T-cell (primary cell): ENCODE results near the gene CLIC4. TPM values are rescaled to one million over a fixed set of nuclear protein-coding genes. Genes with fewer than 3 reads are reported as not detected.
"Not testable (repeated sequence)": the region's sequence is repeated elsewhere in the genome, so short reads cannot be mapped to it uniquely, and the experiment has no call there.

Experiments
- ATAC-seq, 4 experiments: fragments of 200-7000 bp in 3 of 4; fragments of 150-1000 bp in 1 of 4; cut with Tn5 transposase; replicated peaks in 1 of 4; 1 replicate in 3 of 4; 2 replicates in 1 of 4; pipeline ENCODE4 v1.10.0; 2021; ENCODE audit warnings: moderate library complexity in 3 of 4, mild to moderate bottlenecking in 2 of 4, moderate number of reproducible peaks in 1 of 4
- CTCF ChIA-PET, 2 donors: fragments of 300-600 bp; sonication (Branson Sonifier 250); formaldehyde crosslinking; loops; one replicate each; lab custom pipeline; 2022; ENCODE audit warnings: antibody characterized with exemption in 2 of 2; lab: Charles Lee
- POLR2A ChIA-PET, 2 donors: fragments of 300-600 bp; sonication (Branson Sonifier 250); formaldehyde crosslinking; loops; one replicate each; lab custom pipeline; 2022; ENCODE audit warnings: antibody characterized with exemption in 2 of 2; lab: Charles Lee
- DNase-seq, 35 experiments: peaks; one replicate each; pipeline versions ENCODE4 v3.0.0 to v3.0.0-alpha.2; 2013 to 2023
- H3K27ac ChIP-seq: one replicate; pipeline ENCODE4 v1.5.1; 2013; ENCODE audit warnings: low read length
- H3K27me3 ChIP-seq, 2 experiments: replicated peaks in 1 of 2; 1 replicate in 1 of 2; 2 replicates in 1 of 2; pipeline versions ENCODE4 v1.6.1 to v1.7.0; 2013; ENCODE audit warnings: low read length in 1 of 2, mixed read lengths in 1 of 2; ENCODE audit not compliant: control insufficient read depth in 2 of 2, insufficient read depth in 2 of 2; ENCODE audit errors: extremely low read depth in 1 of 2
- H3K36me3 ChIP-seq, 2 donors: 1 replicate in 1 of 2; 2 replicates in 1 of 2; pipeline versions ENCODE4 v1.6.1 to v1.7.0; 2013; ENCODE audit warnings: low read length in 1 of 2; ENCODE audit not compliant: control insufficient read depth in 2 of 2, insufficient read depth in 1 of 2; ENCODE audit errors: extremely low read depth in 1 of 2
- H3K4me1 ChIP-seq, 2 experiments: 1 replicate in 1 of 2; 2 replicates in 1 of 2; pipeline versions ENCODE4 v1.6.1 to v1.7.0; 2013; ENCODE audit warnings: low read length in 2 of 2, mixed read lengths in 1 of 2; ENCODE audit not compliant: insufficient read depth in 2 of 2, control insufficient read depth in 1 of 2; ENCODE audit errors: extremely low read depth in 1 of 2
- H3K4me3 ChIP-seq, 2 donors: 1 replicate in 1 of 2; 2 replicates in 1 of 2; pipeline versions ENCODE4 v1.5.1 to v1.7.0; 2013; ENCODE audit warnings: mild to moderate bottlenecking in 2 of 2, low read length in 1 of 2, moderate library complexity in 1 of 2; ENCODE audit not compliant: control insufficient read depth in 1 of 2; ENCODE audit errors: extremely low read depth in 1 of 2
- H3K9me3 ChIP-seq: 2 replicates; pipeline ENCODE4 v1.7.0; 2013
- H3K27ac Mint-ChIP-seq, 2 donors: one replicate each; pipeline ENCODE4 v1.8.0; 2020 to 2021; ENCODE audit warnings: mild to moderate bottlenecking in 2 of 2, mixed read lengths in 2 of 2
- H3K27me3 Mint-ChIP-seq, 2 donors: one replicate each; pipeline ENCODE4 v1.8.0; 2021 to 2022; ENCODE audit warnings: mixed read lengths in 2 of 2
- H3K36me3 Mint-ChIP-seq: one replicate; pipeline ENCODE4 v1.8.0; 2021; ENCODE audit warnings: mixed read lengths
- H3K4me1 Mint-ChIP-seq, 3 donors: one replicate each; pipeline ENCODE4 v1.8.0; 2020 to 2022; ENCODE audit warnings: mixed read lengths in 3 of 3, mild to moderate bottlenecking in 1 of 3
- H3K4me3 Mint-ChIP-seq, 3 donors: one replicate each; pipeline ENCODE4 v1.8.0; 2020 to 2022; ENCODE audit warnings: mild to moderate bottlenecking in 3 of 3, mixed read lengths in 3 of 3, moderate library complexity in 3 of 3
- H3K9me3 Mint-ChIP-seq, 3 donors: one replicate each; pipeline ENCODE4 v1.8.0; 2020 to 2022; ENCODE audit warnings: mixed read lengths in 3 of 3
- WGBS: methylation state at CpG from one replicate; pipeline ENCODE4 v1.1.5; 2013; ENCODE audit warnings: missing lambda C conversion rate; ENCODE audit not compliant: insufficient coverage; 5-methylcytosine and 5-hydroxymethylcytosine counted together
- total RNA-seq, 35 experiments: library from RNA in 6 of 35; stranded (reverse) in 6 of 35; fragments of 120-200 nt in 1 of 35; gene quantifications; one replicate each; pipeline versions ENCODE4 v1.2.1 to v1.2.4 and lab custom pipeline; 2013 to 2026

Gene CLIC4
- total RNA-seq, 5 donors from 2014 or later (not counting 1 experiment from before 2014, with no cell fraction given) = 0.75 to 9.1 (median 5.5) TPM

GRCh38 chr1:24778141-24778540, 32.9 kb downstream of the CLIC4 start:
- Mint-ChIP-seq H3K27ac (no peak overlapping the region), H3K36me3 (no peaks in the 10 kb centered on the region), H3K4me1 (no peaks in the 10 kb centered on the region), H3K9me3 (no peaks in the 10 kb centered on the region), H3K4me3 (no peak overlapping the region), H3K27me3 (peaks cover 0 to 2% of the 10 kb centered on the region in 2 donors)
- ATAC-seq = no peak
- Histone ChIP-seq H3K36me3 (no peaks in the 10 kb centered on the region), H3K27ac (no peak overlapping the region), H3K9me3 (no peaks in the 10 kb centered on the region), H3K27me3 (no peaks in the 10 kb centered on the region), H3K4me1 (no peaks in the 10 kb centered on the region), H3K4me3 (no peak overlapping the region)
- WGBS = no CpG with 5 or more reads among the region's 2 CpGs
- CTCF ChIA-PET = no interaction called here
- POLR2A ChIA-PET = interaction anchor here (0.5 to 0.6 kb wide), 2 partner anchors 46 to 430 kb away, joined by 4 to 12 read pairs; no protein-coding TSS in a partner anchor
- DNase-seq = no peak

GRCh38 chr1:24779199-24779598, 34.0 kb downstream of the CLIC4 start:
- DNase-seq, H3K4me3 ChIP-seq, POLR2A ChIA-PET, H3K27me3 Mint-ChIP-seq, H3K4me1 Mint-ChIP-seq, ATAC-seq, H3K36me3 Mint-ChIP-seq, H3K36me3 ChIP-seq, H3K4me1 ChIP-seq, H3K9me3 Mint-ChIP-seq, H3K4me3 Mint-ChIP-seq, H3K27me3 ChIP-seq, H3K27ac ChIP-seq, H3K27ac Mint-ChIP-seq, H3K9me3 ChIP-seq: not testable (repeated sequence)
- WGBS = 100% methylated on average over 3 of the region's 8 CpGs
- CTCF ChIA-PET = interaction anchor here in 1 of 2 donors (0.6 kb wide), 1 partner anchor 701 kb away, joined by 4 read pairs; no protein-coding TSS in a partner anchor

- no peaks in the 10 kb centered on the region for H3K36me3 Mint-ChIP-seq
- H3K9me3 Mint-ChIP-seq = no peaks in the 10 kb centered on the region
- ATAC-seq (no peak), DNase-seq (no peak)
- Histone ChIP-seq H3K4me1 (no peaks in the 10 kb centered on the region), H3K9me3 (no peaks in the 10 kb centered on the region), H3K36me3 (no peaks in the 10 kb centered on the region), H3K27me3 (no peaks in the 10 kb centered on the region), H3K27ac (no peak overlapping the region), H3K4me3 (no peak overlapping the region)
- H3K27me3 Mint-ChIP-seq = peaks cover 0 to 2% of the 10 kb centered on the region in 2 donors
- WGBS = 100% methylated on average over 3 of the region's 5 CpGs
- no peak overlapping the region for H3K4me3 Mint-ChIP-seq
- ChIA-PET CTCF (interaction anchor here in 1 of 2 donors (0.6 kb wide), 1 partner anchor 701 kb away, joined by 4 read pairs; no protein-coding TSS in a partner anchor), POLR2A (no interaction called here)
- H3K27ac Mint-ChIP-seq = no peak overlapping the region
- H3K4me1 Mint-ChIP-seq = no peaks in the 10 kb centered on the region
These were observed 34.6 kb downstream of the CLIC4 start for GRCh38 chr1:24779689-24780464.

GRCh38 chr1:24780626-24781025, 35.4 kb downstream of the CLIC4 start:
- H3K27me3 Mint-ChIP-seq, H3K4me1 ChIP-seq, ATAC-seq, POLR2A ChIA-PET, H3K9me3 ChIP-seq, H3K36me3 Mint-ChIP-seq, H3K27ac Mint-ChIP-seq, H3K4me1 Mint-ChIP-seq, CTCF ChIA-PET, H3K27ac ChIP-seq, H3K27me3 ChIP-seq, H3K36me3 ChIP-seq, H3K4me3 ChIP-seq, H3K4me3 Mint-ChIP-seq, H3K9me3 Mint-ChIP-seq, DNase-seq: not testable (repeated sequence)
- WGBS = no CpG with 5 or more reads among the region's 8 CpGs

GRCh38 chr1:24782689-24783088, 37.4 kb downstream of the CLIC4 start:
- Histone ChIP-seq H3K4me3 (no peak overlapping the region), H3K27ac (no peak overlapping the region), H3K27me3 (no peaks in the 10 kb centered on the region), H3K9me3 (no peaks in the 10 kb centered on the region), H3K36me3 (no peaks in the 10 kb centered on the region), H3K4me1 (no peaks in the 10 kb centered on the region)
- no peaks in the 10 kb centered on the region for H3K36me3 Mint-ChIP-seq
- POLR2A ChIA-PET = no interaction called here
- no peaks in the 10 kb centered on the region for H3K4me1 Mint-ChIP-seq
- no peak overlapping the region for H3K27ac Mint-ChIP-seq
- no peak overlapping the region for H3K4me3 Mint-ChIP-seq
- DNase-seq = no peak
- no peaks in the 10 kb centered on the region for H3K9me3 Mint-ChIP-seq
- H3K27me3 Mint-ChIP-seq = peaks cover 0 to 2% of the 10 kb centered on the region in 2 donors
- no peak for ATAC-seq
- CTCF ChIA-PET = interaction anchor here in 1 of 2 donors (0.7 kb wide), 1 partner anchor 43 kb away, joined by 3 read pairs; no protein-coding TSS in a partner anchor
- no CpG with 5 or more reads among the region's 2 CpGs for WGBS

GRCh38 chr1:24783713-24784112, 38.5 kb downstream of the CLIC4 start:
- no CpG with 5 or more reads among the region's 1 CpG for WGBS
- Histone ChIP-seq H3K36me3 (no peaks in the 10 kb centered on the region), H3K4me3 (no peak overlapping the region), H3K4me1 (no peaks in the 10 kb centered on the region), H3K27me3 (no peaks in the 10 kb centered on the region), H3K27ac (no peak overlapping the region), H3K9me3 (no peaks in the 10 kb centered on the region)
- no peak overlapping the region for H3K4me3 Mint-ChIP-seq
- DNase-seq (no peak), ATAC-seq (no peak)
- POLR2A ChIA-PET = no interaction called here
- no peaks in the 10 kb centered on the region for H3K4me1 Mint-ChIP-seq
- peaks cover 0 to 2% of the 10 kb centered on the region in 2 donors for H3K27me3 Mint-ChIP-seq
- CTCF ChIA-PET = interaction anchor here in 1 of 2 donors (0.7 kb wide), 1 partner anchor 67 kb away, joined by 4 read pairs; no protein-coding TSS in a partner anchor
- no peaks in the 10 kb centered on the region for H3K9me3 Mint-ChIP-seq
- no peaks in the 10 kb centered on the region for H3K36me3 Mint-ChIP-seq
- H3K27ac Mint-ChIP-seq = no peak overlapping the region
